Keratinocyte (primary cell): Measurements from ENCODE around the gene XRCC3. TPM values are rescaled to one million over a fixed set of nuclear protein-coding genes. Genes with fewer than 3 reads are reported as not detected.

Experiments used
- DNase-seq: peaks from one replicate; pipeline ENCODE4 v3.0.0-alpha.2; 2011; ENCODE audit warnings: low read depth, missing footprints, low spot score
- FAIRE-seq: peaks from 2 replicates; lab custom pipeline; 2011; peaks lifted over from hg19 to GRCh38; lab: Jason Lieb, UNC
- H2AFZ ChIP-seq: 2 replicates; pipeline ENCODE4 v1.6.0; 2012; ENCODE audit warnings: low read length, control low read depth, inconsistent platforms; ENCODE audit not compliant: control insufficient read depth
- H3K27ac ChIP-seq: 2 replicates; pipeline ENCODE4 v1.5.1; 2011; ENCODE audit warnings: low read length; ENCODE audit not compliant: control insufficient read depth, insufficient read depth
- H3K27me3 ChIP-seq: 3 replicates; pipeline ENCODE4 v1.6.0; 2011; ENCODE audit warnings: low read length; ENCODE audit not compliant: control insufficient read depth, insufficient read depth; ENCODE audit errors: extremely low read depth
- H3K36me3 ChIP-seq, 2 experiments: 2 replicates in 1 of 2; 3 replicates in 1 of 2; pipeline ENCODE4 v1.5.1; 2011; ENCODE audit warnings: low read length in 2 of 2, mild to moderate bottlenecking in 1 of 2; ENCODE audit not compliant: control insufficient read depth in 2 of 2, insufficient read depth in 2 of 2; ENCODE audit errors: extremely low read depth in 1 of 2
- H3K4me1 ChIP-seq: 3 replicates; pipeline ENCODE4 v1.5.1; 2011; ENCODE audit warnings: low read length; ENCODE audit not compliant: control insufficient read depth, insufficient read depth; ENCODE audit errors: extremely low read depth
- H3K4me2 ChIP-seq: 3 replicates; pipeline ENCODE4 v1.6.0; 2011; ENCODE audit warnings: low read depth, low read length; ENCODE audit not compliant: control insufficient read depth, insufficient read depth; ENCODE audit errors: extremely low read depth
- H3K4me3 ChIP-seq, 3 experiments: fragments of 200-600 bp in 1 of 3; sonication (generic) in 1 of 3; 2 replicates in 2 of 3; 3 replicates in 1 of 3; pipeline ENCODE4 v1.5.1; 2011 to 2016; ENCODE audit warnings: low read length in 3 of 3, mild to moderate bottlenecking in 3 of 3, control low read depth in 2 of 3, inconsistent platforms in 1 of 3, low read depth in 1 of 3, mixed read lengths in 1 of 3, mixed run types in 1 of 3, moderate library complexity in 1 of 3; ENCODE audit not compliant: control insufficient read depth in 2 of 3, insufficient read depth in 2 of 3; ENCODE audit errors: extremely low read depth in 1 of 3
- H3K79me2 ChIP-seq: 2 replicates; pipeline ENCODE4 v1.6.0; 2012; ENCODE audit warnings: low read length; ENCODE audit not compliant: control insufficient read depth, insufficient read depth
- H3K9ac ChIP-seq: 3 replicates; pipeline ENCODE4 v1.6.0; 2011; ENCODE audit warnings: low read length; ENCODE audit not compliant: control insufficient read depth, insufficient read depth; ENCODE audit errors: extremely low read depth
- H3K9me1 ChIP-seq: 3 replicates; pipeline ENCODE4 v1.6.0; 2011; ENCODE audit warnings: low read length; ENCODE audit not compliant: control insufficient read depth, insufficient read depth; ENCODE audit errors: extremely low read depth
- H3K9me3 ChIP-seq: 2 replicates; pipeline ENCODE4 v1.5.1; 2012; ENCODE audit warnings: low read depth, low read length; ENCODE audit not compliant: control insufficient read depth
- H4K20me1 ChIP-seq: 3 replicates; pipeline ENCODE4 v1.6.0; 2011; ENCODE audit warnings: low read length; ENCODE audit not compliant: control insufficient read depth, insufficient read depth; ENCODE audit errors: extremely low read depth
- CTCF ChIP-seq, 3 experiments: IDR thresholded peaks in 1 of 3; conservative IDR thresholded peaks in 1 of 3; optimal IDR thresholded peaks in 1 of 3; 2 replicates in 2 of 3; 3 replicates in 1 of 3; pipeline versions ENCODE3 to v1.5.1; 2011; ENCODE audit warnings: low read length in 3 of 3, mild to moderate bottlenecking in 3 of 3, moderate library complexity in 2 of 3, control low read depth in 1 of 3, inconsistent platforms in 1 of 3; ENCODE audit not compliant: insufficient read depth in 2 of 3; ENCODE audit errors: extremely low read depth in 1 of 3
- EZH2 ChIP-seq: IDR thresholded peaks from one replicate; pipeline ENCODE4 v1.6.1; 2012; ENCODE audit warnings: inconsistent platforms, mild to moderate bottlenecking, low read length, moderate library complexity
- dilution Hi-C: fragments of 300-500 bp; cut with MboI; formaldehyde crosslinking; loops from one replicate; pipeline ENCODE4 v1.7.0; 2020; ENCODE audit warnings: low sequenced_read_pairs; ENCODE audit not compliant: extremely low pct_ligation_motif_present
- polyA plus RNA-seq, 5 experiments: library from polyadenylated mRNA; depleted of rRNA in 3 of 5; stranded (reverse) in 3 of 5; stranded (forward) in 1 of 5; unstranded in 1 of 5; fragments of >200 nt; gene quantifications; 1 replicate in 1 of 5; 2 replicates in 3 of 5; 3 replicates in 1 of 5; pipeline versions ENCODE4 v1.2.1 to v1.2.3, GENCODE V29; 2011 to 2012; ENCODE audit warnings: missing spikeins in 2 of 5, low read depth in 1 of 5, low replicate concordance in 1 of 5

Gene XRCC3
- polyA plus RNA-seq, 1 donor (not counting 4 experiments of a cell fraction or from before 2014, with no cell fraction given) = 21.0 TPM

DNA sequence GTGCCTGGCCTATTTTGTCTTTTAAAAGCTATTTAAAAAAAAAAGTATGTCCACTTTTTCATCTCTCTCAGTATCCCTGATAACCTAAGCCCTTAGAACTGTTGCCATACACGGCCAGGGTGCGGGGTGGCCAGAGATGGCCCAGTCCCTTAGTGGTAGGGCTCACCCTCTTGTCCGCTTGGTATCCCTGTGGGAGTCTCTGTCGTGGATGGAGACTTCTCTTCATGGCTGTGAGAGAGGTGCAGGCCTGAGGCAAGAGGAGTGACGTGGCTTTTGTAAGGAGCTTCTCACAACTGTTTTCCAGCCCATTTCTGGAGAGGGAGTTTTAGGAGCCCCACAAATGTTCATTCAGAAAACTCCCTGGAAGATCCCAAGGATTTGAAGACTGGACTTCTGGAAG is 26.8 kb downstream of the XRCC3 start:
- H2AFZ ChIP-seq = no peak overlapping the region
- no peak overlapping the region for H3K4me3 ChIP-seq
- no peaks in the 10 kb centered on the region for H3K27me3 ChIP-seq
- DNase-seq = no peak
- no peak overlapping the region for H3K4me2 ChIP-seq
- H3K9me1 ChIP-seq = no peaks in the 10 kb centered on the region
- H4K20me1 ChIP-seq = peaks cover 16% of the 10 kb centered on the region
- peaks cover 17% of the 10 kb centered on the region for H3K4me1 ChIP-seq
- H3K9ac ChIP-seq = no peak overlapping the region
- no peak for TF ChIP-seq EZH2
- no peak for FAIRE-seq
- dilution Hi-C loops = no loop called here
- peaks cover 7% of the 10 kb centered on the region for H3K79me2 ChIP-seq
- peaks cover 33 to 45% of the 10 kb centered on the region in 2 experiments for H3K36me3 ChIP-seq
- no peaks in the 10 kb centered on the region for H3K9me3 ChIP-seq
- H3K27ac ChIP-seq = no peak overlapping the region

DNA sequence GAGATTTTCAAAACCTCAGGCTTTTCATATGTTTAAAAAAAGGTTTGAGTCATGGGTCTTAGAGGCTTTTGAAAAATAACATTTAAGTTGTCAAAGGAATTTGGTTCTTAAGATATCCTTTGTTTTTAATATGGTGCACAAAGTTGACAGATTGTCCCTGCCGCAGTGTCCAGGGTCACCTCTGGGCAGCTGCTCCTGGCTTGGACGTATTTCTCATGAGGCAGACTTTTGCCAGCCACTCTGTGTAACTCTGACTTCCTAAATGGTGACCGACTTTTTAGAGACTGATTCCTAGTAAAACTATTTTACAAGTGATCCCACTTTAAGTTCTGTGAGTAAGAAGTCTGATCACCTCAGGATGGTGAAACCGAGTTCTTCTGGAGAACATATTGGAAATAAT is 27.5 kb downstream of the XRCC3 start:
- H3K9ac ChIP-seq = no peak overlapping the region

More for the DNA sequence above, 27.5 kb downstream of the XRCC3 start:
- Histone ChIP-seq H3K36me3 (peaks cover 36 to 48% of the 10 kb centered on the region in 2 experiments), H3K4me3 (no peak overlapping the region), H3K9me1 (no peaks in the 10 kb centered on the region), H3K9me3 (no peaks in the 10 kb centered on the region), H3K27ac (no peak overlapping the region), H4K20me1 (peaks cover 8% of the 10 kb centered on the region), H3K4me1 (peaks cover 10% of the 10 kb centered on the region), H3K79me2 (peaks cover 7% of the 10 kb centered on the region), H3K27me3 (no peaks in the 10 kb centered on the region), H3K4me2 (no peak overlapping the region), H2AFZ (no peak overlapping the region)
- TF ChIP-seq EZH2 = no peak
- TF ChIP-seq CTCF (optimal IDR thresholded peaks at IDR 0.05 in 1 of 3, IDR thresholded peaks at IDR 0.05 in 1 of 3, conservative IDR thresholded peaks at IDR 0.05 in 1 of 3; ENCODE audit: extremely low read depth in 1 of 3, insufficient read depth in 2 of 3, low read length in 3 of 3) = no peak
- no peak for DNase-seq
- FAIRE-seq = no peak
- dilution Hi-C loops = no loop called here
